WERI-Rb-1 (cell line): ENCODE results near the gene KRT3.

Experiments used
- DNase-seq: peaks from one replicate; pipeline ENCODE4 v3.0.0-alpha.2; 2020
- H3K27ac ChIP-seq: fragments of 250-450 bp; sonication (Bioruptor Pico); 2 replicates; pipeline ENCODE4 v1.5.1; 2020; ENCODE audit warnings: mild to moderate bottlenecking, moderate library complexity
- H3K27me3 ChIP-seq: fragments of 250-450 bp; sonication (Bioruptor Pico); 2 replicates; pipeline ENCODE4 v1.5.1; 2021; ENCODE audit warnings: mild to moderate bottlenecking, low read depth, moderate library complexity; ENCODE audit not compliant: insufficient read depth, severe bottlenecking
- H3K36me3 ChIP-seq: fragments of 250-450 bp; sonication (Bioruptor Pico); 2 replicates; pipeline ENCODE4 v1.5.1; 2020; ENCODE audit warnings: mild to moderate bottlenecking, moderate library complexity
- H3K4me3 ChIP-seq: 2 replicates; pipeline ENCODE4 v1.5.1; 2011; ENCODE audit warnings: low read depth, mild to moderate bottlenecking, control low read depth, low read length
- H3K9me3 ChIP-seq: fragments of 250-450 bp; sonication (Bioruptor Pico); 2 replicates; pipeline ENCODE4 v1.5.1; 2021; ENCODE audit warnings: mild to moderate bottlenecking, moderate library complexity; ENCODE audit not compliant: severe bottlenecking
- TF ChIP-seq, protein P1 (sequence below): IDR thresholded peaks from 2 replicates; pipeline ENCODE4 v1.5.1; 2011; ENCODE audit warnings: low read depth, mild to moderate bottlenecking, control low read depth, inconsistent platforms, low read length

KRT3 gene

GRCh38 chr12:52828591-52829021 is 32.7 kb upstream of the KRT3 start:
- Histone ChIP-seq H3K4me3 (no peak overlapping the region), H3K36me3 (no peaks in the 10 kb centered on the region), H3K9me3 (no peaks in the 10 kb centered on the region), H3K27ac (no peak overlapping the region), H3K27me3 (peaks cover 92% of the 10 kb centered on the region)
- DNase-seq: no peak
- TF ChIP-seq, protein P1, sequence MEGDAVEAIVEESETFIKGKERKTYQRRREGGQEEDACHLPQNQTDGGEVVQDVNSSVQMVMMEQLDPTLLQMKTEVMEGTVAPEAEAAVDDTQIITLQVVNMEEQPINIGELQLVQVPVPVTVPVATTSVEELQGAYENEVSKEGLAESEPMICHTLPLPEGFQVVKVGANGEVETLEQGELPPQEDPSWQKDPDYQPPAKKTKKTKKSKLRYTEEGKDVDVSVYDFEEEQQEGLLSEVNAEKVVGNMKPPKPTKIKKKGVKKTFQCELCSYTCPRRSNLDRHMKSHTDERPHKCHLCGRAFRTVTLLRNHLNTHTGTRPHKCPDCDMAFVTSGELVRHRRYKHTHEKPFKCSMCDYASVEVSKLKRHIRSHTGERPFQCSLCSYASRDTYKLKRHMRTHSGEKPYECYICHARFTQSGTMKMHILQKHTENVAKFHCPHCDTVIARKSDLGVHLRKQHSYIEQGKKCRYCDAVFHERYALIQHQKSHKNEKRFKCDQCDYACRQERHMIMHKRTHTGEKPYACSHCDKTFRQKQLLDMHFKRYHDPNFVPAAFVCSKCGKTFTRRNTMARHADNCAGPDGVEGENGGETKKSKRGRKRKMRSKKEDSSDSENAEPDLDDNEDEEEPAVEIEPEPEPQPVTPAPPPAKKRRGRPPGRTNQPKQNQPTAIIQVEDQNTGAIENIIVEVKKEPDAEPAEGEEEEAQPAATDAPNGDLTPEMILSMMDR: no peak

- H3K27ac ChIP-seq: no peak overlapping the region
- no peak for DNase-seq
- H3K27me3 ChIP-seq: peaks cover 92% of the 10 kb centered on the region
- no peak overlapping the region for H3K4me3 ChIP-seq
- no peaks in the 10 kb centered on the region for H3K9me3 ChIP-seq
- TF ChIP-seq, protein P1: no peak
- H3K36me3 ChIP-seq: no peaks in the 10 kb centered on the region
Observed at GRCh38 chr12:52828156-52828555, 32.2 kb upstream of the KRT3 start.

DNA sequence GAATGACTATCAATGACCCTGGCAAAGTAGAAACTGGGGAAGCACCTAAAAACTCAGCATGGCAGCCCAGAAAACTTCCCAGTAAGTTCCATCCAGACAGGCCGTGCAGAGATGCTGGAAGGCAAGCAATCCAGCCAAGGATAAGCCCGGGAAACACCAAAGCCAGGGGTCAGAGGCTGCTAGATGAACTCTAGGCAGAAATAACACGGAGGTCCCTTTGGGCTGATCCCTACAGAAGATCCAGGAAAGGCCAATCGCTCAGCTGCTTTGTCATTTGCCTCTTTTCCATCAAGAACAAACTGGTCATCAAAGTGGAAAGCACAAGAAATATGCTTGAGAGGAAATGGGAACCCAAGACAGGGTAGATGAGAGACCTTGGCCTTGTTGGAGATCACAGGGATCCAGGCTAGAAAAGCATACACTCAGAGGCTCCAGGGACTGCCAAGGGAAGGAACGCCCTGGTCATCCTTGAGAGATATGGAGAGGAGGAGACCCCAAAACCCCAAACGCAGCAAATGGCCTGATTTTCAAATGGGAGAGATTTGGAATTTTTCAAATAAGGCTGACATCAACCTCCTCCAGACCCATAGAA is 31.7 kb upstream of the KRT3 start:
- Histone ChIP-seq H3K4me3 (no peak overlapping the region), H3K27me3 (peaks cover 92% of the 10 kb centered on the region), H3K36me3 (no peaks in the 10 kb centered on the region), H3K27ac (no peak overlapping the region), H3K9me3 (no peaks in the 10 kb centered on the region)
- TF ChIP-seq, protein P1: no peak
- DNase-seq: no peak

DNA sequence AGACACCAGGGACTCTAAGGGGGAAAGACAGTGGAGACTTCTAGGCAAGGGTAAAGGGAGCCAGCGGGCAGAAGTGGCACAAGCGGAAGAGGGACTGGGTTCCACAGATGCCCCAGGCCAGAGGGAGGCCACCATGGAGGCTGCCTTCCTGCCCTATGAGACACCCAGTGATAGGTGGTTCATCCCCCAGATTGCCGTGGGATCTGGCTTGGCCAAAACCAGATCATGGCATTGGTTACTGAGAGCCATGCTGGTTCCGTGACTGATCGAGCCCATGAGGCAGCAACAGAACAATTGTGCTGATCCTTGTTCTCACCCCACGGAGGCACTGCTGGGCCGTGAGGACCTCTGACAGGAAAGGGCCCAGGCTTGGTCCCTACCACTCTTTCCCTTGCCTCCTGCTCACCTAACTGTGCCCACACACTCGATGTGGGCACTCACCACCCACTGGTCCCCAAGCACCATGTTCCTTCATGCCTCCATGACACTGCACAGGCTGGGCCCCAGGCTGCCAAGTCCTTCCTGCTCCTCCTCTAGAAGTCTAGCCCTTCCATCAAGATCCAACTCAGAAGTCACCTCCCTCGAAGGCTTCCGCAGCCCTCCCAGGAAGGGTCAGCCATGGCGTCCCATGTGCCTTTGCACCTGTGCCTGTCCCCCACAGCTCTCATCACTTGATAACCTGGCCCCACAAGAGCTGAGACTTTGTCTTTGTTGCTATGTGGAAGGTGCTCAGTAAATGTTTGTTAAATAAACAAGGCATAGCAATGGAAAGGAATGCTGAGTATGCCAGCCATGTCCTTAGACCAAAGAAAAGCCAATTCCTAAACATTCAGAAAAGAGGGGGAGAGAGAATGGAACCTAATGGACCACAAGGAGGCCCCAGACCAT is 30.9 kb upstream of the KRT3 start:
- Histone ChIP-seq H3K36me3 (no peaks in the 10 kb centered on the region), H3K9me3 (no peaks in the 10 kb centered on the region), H3K27me3 (peaks cover 92% of the 10 kb centered on the region), H3K4me3 (no peak overlapping the region), H3K27ac (no peak overlapping the region)
- no peak for DNase-seq
- TF ChIP-seq, protein P1: no peak

- Histone ChIP-seq H3K27me3 (peaks cover 93% of the 10 kb centered on the region), H3K4me3 (no peak overlapping the region), H3K27ac (no peak overlapping the region), H3K9me3 (no peaks in the 10 kb centered on the region), H3K36me3 (no peaks in the 10 kb centered on the region)
- no peak for DNase-seq
- TF ChIP-seq, protein P1: no peak
Observed at GRCh38 chr12:52825961-52826360, 30.0 kb upstream of the KRT3 start.
